Mesothelial cell of epicardium (in vitro differentiated cells): ENCODE results near the gene SOBP. TPM values are rescaled to one million over a fixed set of nuclear protein-coding genes. Genes with fewer than 3 reads are reported as not detected.
"Not testable (repeated sequence)": the region's sequence is repeated elsewhere in the genome, so short reads cannot be mapped to it uniquely, and the experiment has no call there.

Source experiments
- DNase-seq, 2 experiments: peaks; one replicate each; pipeline ENCODE4 v3.0.0; 2021; ENCODE audit warnings: low spot score in 2 of 2; ENCODE audit not compliant: unreplicated experiment in 2 of 2
- H3K27ac Mint-ChIP-seq: 2 replicates; pipeline ENCODE4 v1.8.0; 2021; ENCODE audit warnings: mixed read lengths
- H3K27me3 Mint-ChIP-seq: 2 replicates; pipeline ENCODE4 v1.8.0; 2021; ENCODE audit warnings: low read depth, mixed read lengths
- H3K36me3 Mint-ChIP-seq: 2 replicates; pipeline ENCODE4 v1.8.0; 2021; ENCODE audit warnings: mixed read lengths
- H3K4me1 Mint-ChIP-seq: 2 replicates; pipeline ENCODE4 v1.8.0; 2021; ENCODE audit warnings: mixed read lengths
- H3K4me3 Mint-ChIP-seq: 2 replicates; pipeline ENCODE4 v1.8.0; 2021; ENCODE audit warnings: mild to moderate bottlenecking, moderate library complexity, mixed read lengths
- H3K9me3 Mint-ChIP-seq: 2 replicates; pipeline ENCODE4 v1.8.0; 2021; ENCODE audit warnings: mixed read lengths
- total RNA-seq: library from RNA; stranded (reverse); gene quantifications from 3 replicates; pipeline ENCODE4 v1.2.1, GENCODE V29; 2021
- TF ChIP-seq, protein P1 (sequence below): fragments of 200-600 bp; sonication (generic); IDR thresholded peaks from one replicate; pipeline ENCODE4 v1.5.0; 2021; ENCODE audit warnings: antibody characterized with exemption; ENCODE audit not compliant: unreplicated experiment

Gene SOBP
- total RNA-seq, 1 donor from 2014 or later = 7.6 TPM

DNA sequence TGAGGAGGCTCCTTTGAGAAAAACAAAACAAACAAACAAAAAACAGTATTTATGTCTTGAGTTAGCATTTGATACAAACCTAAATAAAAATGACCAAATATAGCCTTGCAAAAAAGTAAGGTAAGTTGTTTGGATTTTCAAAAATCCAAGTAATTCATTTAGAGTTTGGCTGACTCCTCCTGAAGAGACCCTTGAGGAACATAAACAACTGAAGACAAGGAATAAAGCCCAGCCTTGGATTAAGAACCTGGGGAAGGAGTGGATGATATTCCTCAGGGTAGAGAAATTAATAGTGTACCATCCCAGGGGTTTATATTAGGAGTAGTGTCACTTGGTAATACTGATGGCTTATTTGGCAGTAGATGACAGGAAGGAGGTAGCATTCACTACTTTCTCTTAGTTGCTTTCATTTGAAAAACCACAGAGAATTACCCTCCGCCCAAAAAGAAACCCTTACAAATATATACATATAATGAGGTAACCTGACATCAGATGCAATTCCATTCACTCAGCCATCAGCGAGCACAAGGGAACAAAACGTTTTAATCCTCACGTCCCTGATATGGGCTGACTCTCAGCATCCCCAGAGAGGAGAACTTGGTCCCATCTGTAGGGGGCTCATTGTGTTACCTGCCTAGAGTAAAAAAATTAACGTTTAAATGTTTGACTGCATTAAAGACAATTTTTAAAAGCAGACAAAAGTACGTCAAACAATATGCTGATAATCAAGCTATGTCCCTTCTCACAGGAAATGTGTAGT lies 57.0 kb downstream of the SOBP start:
- no peak overlapping the region for H3K27ac Mint-ChIP-seq
- H3K4me1 Mint-ChIP-seq = peaks cover 10% of the 10 kb centered on the region
- H3K27me3 Mint-ChIP-seq = peaks cover 28% of the 10 kb centered on the region
- H3K36me3 Mint-ChIP-seq = no peaks in the 10 kb centered on the region
- DNase-seq = no peak
- no peaks in the 10 kb centered on the region for H3K9me3 Mint-ChIP-seq
- H3K4me3 Mint-ChIP-seq = no peak overlapping the region
- TF ChIP-seq, protein P1, sequence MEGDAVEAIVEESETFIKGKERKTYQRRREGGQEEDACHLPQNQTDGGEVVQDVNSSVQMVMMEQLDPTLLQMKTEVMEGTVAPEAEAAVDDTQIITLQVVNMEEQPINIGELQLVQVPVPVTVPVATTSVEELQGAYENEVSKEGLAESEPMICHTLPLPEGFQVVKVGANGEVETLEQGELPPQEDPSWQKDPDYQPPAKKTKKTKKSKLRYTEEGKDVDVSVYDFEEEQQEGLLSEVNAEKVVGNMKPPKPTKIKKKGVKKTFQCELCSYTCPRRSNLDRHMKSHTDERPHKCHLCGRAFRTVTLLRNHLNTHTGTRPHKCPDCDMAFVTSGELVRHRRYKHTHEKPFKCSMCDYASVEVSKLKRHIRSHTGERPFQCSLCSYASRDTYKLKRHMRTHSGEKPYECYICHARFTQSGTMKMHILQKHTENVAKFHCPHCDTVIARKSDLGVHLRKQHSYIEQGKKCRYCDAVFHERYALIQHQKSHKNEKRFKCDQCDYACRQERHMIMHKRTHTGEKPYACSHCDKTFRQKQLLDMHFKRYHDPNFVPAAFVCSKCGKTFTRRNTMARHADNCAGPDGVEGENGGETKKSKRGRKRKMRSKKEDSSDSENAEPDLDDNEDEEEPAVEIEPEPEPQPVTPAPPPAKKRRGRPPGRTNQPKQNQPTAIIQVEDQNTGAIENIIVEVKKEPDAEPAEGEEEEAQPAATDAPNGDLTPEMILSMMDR = no peak

GRCh38 chr6:107547451-107547840 lies 57.5 kb downstream of the SOBP start:
- Mint-ChIP-seq H3K27me3 (peaks cover 28% of the 10 kb centered on the region), H3K4me1 (peaks cover 5% of the 10 kb centered on the region), H3K36me3 (no peaks in the 10 kb centered on the region), H3K9me3 (no peaks in the 10 kb centered on the region), H3K4me3 (no peak overlapping the region), H3K27ac (no peak overlapping the region)
- TF ChIP-seq, protein P1 = no peak
- DNase-seq = no peak

- Mint-ChIP-seq H3K27me3 (peaks cover 13% of the 10 kb centered on the region), H3K36me3 (peaks cover 2% of the 10 kb centered on the region), H3K4me1 (no peaks in the 10 kb centered on the region), H3K4me3 (no peak overlapping the region), H3K9me3 (no peaks in the 10 kb centered on the region), H3K27ac (no peak overlapping the region)
- DNase-seq = no peak
- TF ChIP-seq, protein P1 = no peak
Measured at GRCh38 chr6:107550241-107550840, 60.4 kb downstream of the SOBP start.

DNA sequence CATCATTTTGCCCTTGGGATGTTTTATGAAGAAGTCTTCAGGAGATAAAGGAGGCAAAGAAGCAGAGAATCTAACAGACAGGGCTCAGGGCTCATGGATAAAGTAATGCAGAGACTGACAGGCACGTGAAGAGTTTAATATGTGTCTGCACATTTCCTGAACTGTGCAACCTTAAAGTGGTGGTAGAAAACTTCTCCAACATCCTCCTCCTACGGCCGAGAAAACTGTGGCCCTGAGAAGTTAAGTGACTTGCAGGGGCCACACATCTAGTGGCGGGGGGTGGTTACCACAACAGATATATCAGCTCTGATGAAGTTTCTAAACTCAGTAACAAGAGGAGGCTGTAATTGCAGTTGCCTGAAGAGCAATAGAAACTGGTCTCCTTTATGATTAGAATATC lies 61.0 kb downstream of the SOBP start:
- no peak for DNase-seq
- Mint-ChIP-seq H3K27me3 (peaks cover 8% of the 10 kb centered on the region), H3K9me3 (no peaks in the 10 kb centered on the region), H3K4me1 (no peaks in the 10 kb centered on the region), H3K27ac (no peak overlapping the region), H3K4me3 (no peak overlapping the region), H3K36me3 (peaks cover 2% of the 10 kb centered on the region)
- TF ChIP-seq, protein P1 = no peak

- H3K4me1 Mint-ChIP-seq, H3K27me3 Mint-ChIP-seq, H3K4me3 Mint-ChIP-seq, H3K27ac Mint-ChIP-seq, H3K9me3 Mint-ChIP-seq, H3K36me3 Mint-ChIP-seq, DNase-seq: not testable (repeated sequence)
Measured at GRCh38 chr6:107553121-107553520, 63.2 kb downstream of the SOBP start.

DNA sequence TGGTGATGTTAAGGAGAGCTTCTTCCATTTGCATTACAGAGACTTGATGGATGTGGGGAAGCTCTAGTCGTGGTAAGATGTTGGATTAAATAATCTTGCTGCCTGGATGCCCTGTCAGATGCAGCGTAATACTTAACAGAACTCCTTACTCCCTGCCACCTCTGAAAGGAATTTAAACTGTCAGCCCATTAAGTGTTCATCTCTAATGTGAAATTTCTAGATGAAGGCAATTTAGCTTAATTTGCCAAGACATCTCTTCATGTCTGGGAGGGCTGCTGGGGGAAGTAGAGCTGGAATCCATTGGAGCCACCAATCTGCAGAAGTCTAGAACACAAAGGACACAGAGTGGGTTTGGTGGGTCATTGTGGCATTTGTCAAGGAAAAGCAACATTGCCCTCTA lies 64.4 kb downstream of the SOBP start:
- H3K9me3 Mint-ChIP-seq = no peaks in the 10 kb centered on the region
- TF ChIP-seq, protein P1 = no peak
- no peak for DNase-seq

More for the DNA sequence above, 64.4 kb downstream of the SOBP start:
- Mint-ChIP-seq H3K27ac (no peak overlapping the region), H3K36me3 (peaks cover 2% of the 10 kb centered on the region), H3K4me1 (no peaks in the 10 kb centered on the region), H3K4me3 (no peak overlapping the region), H3K27me3 (no peaks in the 10 kb centered on the region)
